Activated CD4-positive, alpha-beta T cell treated with anti-CD3 and anti-CD28 coated beads, Interleukin-2, Interleukin-6, amounts not matched to agents 100 ng/mL and 50 ng/mL, durations not matched to agents 16 hours and 8 hours (primary cell): ENCODE data around the gene SKA1.

ENCODE experiments used
- DNase-seq: peaks from one replicate; pipeline ENCODE4 v3.0.0-alpha.2; 2020

Gene SKA1, protein sequence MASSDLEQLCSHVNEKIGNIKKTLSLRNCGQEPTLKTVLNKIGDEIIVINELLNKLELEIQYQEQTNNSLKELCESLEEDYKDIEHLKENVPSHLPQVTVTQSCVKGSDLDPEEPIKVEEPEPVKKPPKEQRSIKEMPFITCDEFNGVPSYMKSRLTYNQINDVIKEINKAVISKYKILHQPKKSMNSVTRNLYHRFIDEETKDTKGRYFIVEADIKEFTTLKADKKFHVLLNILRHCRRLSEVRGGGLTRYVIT

GRCh38 chr18:50374753-50375391, at the start of gene SKA1:
SKA1 (plus strand) TSS chr18:50375046; CDS start chr18:50375831, 785 bp downstream.
- DNase-seq: peak; percentile 95

GRCh38 chr18:50327983-50328382, 46.9 kb upstream of the SKA1 start:
- no peak for DNase-seq

DNA sequence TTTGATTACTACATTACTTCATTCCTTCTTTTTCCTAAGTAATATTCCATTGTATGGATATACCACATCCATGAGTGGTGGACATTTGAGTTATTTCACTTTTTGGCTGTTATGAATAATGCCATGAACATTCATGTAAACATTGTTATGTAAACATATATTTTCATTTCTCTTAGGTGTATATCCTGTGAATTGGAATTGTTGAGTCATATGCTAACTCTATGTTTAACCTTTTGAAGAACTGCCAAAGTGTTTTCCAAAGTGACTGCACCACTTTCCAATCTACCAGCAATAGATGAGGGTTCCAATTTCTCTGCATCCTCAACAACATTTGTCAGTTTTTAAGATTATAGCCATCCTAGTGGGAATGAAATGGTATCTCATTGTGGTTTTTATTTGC, 44.7 kb upstream of the SKA1 start:
- no peak for DNase-seq

DNA sequence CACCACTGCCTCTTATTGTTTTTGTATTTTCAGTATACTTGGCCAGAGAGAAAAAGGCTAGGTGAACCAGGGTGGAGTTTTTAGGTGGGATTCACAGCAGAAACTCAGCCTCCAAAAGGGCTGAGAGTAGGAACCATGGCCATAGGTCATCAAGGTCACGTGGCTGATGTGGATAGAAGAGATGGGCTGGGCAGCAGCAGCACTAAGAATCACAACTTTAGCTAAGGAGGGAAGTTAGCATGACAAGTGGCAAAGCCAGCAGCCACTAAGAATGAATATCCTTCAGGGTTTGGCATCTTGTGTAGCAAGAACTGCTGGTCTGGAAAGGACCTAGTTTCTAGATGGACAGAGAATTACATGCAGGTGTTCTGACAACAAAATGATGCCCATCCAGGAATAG, 43.2 kb upstream of the SKA1 start:
- DNase-seq: no peak

GRCh38 chr18:50334546-50335152, 40.2 kb upstream of the SKA1 start:
- DNase-seq: no peak

- no peak for DNase-seq
Observed at GRCh38 chr18:50338122-50338521, 36.7 kb upstream of the SKA1 start.

DNA sequence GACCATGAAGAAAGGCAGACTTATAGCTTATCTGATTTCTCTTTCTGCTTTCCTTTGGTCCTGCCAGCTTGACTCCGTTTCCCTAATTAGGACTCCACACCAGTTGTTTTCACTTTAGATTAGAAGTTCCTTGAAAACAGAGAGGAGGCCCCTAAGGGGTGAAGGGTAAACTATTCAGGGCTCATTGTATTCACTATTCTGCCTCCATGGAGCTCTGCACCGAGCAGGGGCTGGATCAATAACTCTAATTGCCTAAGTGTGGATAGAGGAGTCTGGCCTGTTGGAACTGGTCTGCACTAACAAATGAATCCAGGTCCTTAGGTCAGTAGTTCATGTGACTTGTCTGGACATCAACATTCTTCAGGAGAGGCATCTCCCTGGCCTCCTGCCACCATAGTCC, 36.1 kb upstream of the SKA1 start:
- no peak for DNase-seq

DNA sequence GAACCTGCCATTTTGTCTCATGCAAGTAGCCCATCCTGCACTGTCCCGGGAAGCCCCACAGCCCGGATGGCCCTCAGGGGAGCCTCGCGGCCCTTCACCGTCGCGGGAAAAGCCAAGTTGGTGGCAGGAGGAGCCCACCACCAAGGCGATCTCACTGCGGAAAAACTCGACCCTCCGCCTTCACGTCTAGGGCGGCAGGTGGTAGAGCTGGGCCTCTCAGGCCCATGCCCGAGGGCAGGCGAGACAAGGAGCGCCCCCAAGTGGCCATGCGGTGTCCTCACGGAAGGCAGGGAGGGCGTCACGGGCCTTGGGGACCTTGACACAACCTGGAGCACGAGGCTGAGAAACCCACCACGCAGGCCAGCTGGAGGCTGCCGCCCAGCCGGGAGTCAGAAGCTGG, 34.8 kb upstream of the SKA1 start:
- no peak for DNase-seq

DNA sequence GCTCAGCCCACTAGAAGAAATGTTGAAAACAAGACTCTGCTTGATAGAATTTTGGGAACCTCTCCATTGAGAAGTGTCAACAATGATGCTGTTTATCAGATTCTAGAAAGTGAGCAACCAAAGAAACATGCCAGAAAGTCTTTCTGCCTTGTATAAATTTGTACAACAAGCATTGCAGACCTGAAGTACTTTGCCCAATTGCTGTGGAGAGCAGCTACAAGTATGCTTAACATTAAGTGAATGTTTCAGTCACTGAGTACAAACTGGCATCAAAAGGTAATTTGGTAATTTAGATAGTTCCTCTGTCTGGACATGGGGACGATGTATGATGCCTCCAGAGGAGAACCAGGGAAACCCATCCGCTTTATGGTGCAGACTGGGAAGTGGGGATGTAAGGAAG, 33.4 kb upstream of the SKA1 start:
- no peak for DNase-seq

DNA sequence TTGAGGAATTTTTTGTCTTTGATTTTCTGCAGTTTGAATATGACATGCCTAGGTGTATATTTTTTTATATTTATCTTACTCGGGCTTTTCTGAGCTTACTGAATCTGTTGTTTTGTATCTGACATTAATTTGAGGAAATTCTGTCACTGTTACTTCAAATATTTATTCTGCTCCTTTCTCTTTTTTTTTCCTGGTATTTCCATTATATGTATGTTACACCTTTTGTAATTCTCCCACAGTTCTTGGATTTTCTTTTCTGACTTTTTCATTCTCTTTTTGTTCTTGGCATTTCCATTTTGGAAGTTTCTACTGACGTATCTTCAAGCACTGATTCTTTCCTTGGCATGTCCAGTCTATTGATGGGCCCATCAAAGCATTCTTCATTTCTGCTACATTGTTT, 24.1 kb upstream of the SKA1 start:
- no peak for DNase-seq

DNA sequence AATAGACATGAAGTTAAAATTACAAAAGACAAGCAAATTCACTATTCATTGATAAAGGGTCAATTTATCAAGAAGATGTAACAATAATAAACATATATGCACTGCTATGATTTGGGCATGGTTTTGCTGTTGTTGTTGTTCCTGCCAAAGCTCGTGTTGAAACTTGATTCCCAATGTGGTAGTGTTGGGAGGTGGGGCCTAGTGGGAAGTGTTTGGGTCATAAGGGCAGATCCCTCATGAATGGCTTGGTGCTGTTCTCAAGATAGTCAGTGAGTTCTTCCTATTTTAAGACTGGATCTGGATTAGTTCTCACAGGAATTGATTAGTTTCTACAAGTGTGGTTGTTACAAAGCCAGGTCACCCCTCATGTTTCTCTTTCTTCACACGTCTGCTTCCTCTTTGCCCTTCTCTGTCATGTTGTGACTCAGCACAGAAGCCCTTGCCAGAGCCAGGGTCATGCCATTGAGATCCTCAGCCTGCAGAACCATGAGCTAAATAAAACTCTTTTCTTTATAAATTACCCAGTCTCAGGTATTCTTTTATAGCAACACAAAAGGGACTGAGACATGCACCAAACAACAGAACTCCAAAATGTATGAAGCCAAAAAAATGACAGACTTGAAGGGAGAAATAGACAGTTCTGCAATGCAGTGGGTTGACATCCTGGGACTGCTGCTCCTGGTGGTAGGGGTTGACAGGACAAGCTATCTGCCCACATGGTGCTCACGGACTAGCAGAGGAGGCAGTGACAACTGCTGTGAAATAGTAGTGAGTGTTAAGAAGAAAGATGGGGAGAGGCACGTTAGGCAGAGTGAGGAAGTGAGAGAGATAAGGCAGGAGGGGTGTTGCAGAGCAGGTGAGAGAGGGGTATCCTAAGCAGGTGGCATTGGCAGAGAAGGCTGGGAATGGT, 18.6 kb upstream of the SKA1 start:
- peak; percentile 65 for DNase-seq

- no peak for DNase-seq
Observed at GRCh38 chr18:50358844-50359243, 16.0 kb upstream of the SKA1 start.

DNA sequence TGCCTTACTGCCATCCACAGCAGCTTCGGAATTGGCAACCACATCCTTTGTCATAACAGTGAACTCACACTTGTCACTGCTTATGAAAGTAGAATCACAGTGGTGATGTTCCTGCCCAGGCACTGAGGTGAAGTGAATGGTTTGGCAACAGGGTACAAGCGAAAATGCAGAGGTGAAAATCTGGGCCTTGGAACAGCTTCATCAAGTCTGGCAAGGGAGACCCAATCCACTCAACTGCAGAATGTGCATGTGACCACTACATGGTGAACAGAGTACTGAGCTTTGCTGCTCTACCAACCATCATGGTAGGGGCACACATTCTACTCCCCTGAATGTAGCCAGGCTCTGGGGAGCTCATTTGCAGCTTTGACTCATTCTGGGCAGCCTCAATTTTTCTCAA, 15.0 kb upstream of the SKA1 start:
- no peak for DNase-seq

- no peak for DNase-seq
Observed at GRCh38 chr18:50360611-50361010, 14.2 kb upstream of the SKA1 start.

- no peak for DNase-seq
Observed at GRCh38 chr18:50369672-50370071, 5.2 kb upstream of the SKA1 start.

DNA sequence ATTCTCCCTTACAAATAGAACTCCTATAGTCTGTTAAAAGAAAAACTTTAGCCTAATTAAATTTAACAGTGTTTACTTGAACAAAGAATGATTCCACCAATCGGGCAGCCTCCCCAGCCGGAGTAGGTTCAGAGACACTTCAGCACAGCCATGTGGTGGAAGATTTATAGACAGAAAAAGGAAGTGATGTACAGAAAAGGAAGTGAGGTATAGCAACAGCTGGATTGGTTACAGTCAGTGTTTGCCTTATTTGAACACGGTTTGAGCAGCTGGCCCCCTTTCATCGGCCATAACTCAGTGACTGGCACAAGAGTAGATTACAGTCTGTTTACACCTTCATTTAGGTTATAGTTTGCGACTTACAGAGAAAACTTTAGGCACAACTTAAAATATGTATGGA, 2.1 kb upstream of the SKA1 start:
- no peak for DNase-seq

GRCh38 chr18:50373561-50374219, 1.2 kb upstream of the SKA1 start:
- DNase-seq: no peak

DNA sequence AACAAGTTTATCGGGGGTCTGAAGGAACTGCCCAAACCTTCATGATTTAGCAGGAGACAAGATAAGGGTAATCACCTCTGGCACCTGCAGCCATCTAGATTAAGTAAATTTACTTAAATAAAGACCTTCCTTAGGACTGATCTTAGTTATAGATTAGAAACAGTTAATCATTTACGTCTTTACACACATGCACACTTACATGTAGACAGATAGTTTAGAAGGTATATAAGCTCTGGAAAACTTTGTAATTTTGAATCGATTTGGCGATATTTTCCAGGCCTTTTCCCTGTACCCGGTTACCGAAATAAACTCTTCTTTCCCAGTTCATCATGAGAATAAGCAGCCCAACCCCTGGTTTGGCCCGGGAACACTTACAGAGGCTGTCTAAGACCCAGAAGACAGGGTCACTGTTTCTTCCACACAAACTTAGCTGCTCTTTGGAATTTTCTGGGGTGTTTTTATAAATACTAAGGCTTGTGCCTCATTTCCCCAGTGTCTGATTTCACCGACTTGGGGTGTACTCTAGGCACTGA, 560 bp upstream of the SKA1 start:
- no peak for DNase-seq

DNA sequence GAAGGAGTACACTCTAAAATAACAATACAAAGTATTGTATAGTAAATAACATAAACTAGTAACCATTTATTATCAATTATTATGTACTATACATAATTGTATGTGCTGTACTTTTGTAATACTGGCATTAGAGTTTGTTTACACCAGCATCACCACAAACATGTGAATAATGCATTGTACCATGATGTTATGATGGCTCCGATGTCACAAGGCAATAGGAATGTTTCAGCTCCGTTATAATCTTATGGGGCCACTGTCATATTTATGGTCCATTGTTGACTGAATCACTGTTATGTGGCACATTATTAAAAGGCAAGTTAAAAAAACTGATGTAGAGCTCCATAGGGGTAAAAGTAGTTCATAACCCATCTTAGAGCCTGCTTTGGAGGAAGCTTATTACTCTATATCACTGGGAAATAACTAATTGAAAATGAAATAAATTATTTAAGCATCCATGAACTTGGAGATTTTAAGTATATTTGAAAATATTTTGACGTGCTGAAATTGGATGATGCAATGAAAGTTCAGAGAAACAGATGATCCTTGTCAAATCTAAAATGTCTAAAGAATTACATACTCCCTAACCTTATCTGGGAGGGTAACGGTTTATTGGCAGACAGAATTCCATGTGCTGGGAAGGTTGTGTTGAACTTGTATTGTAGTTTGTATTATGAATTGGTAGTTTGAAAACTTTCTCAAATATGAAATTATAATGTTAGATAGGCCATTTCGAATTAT, 2.4 kb downstream of the SKA1 start:
- no peak for DNase-seq

DNA sequence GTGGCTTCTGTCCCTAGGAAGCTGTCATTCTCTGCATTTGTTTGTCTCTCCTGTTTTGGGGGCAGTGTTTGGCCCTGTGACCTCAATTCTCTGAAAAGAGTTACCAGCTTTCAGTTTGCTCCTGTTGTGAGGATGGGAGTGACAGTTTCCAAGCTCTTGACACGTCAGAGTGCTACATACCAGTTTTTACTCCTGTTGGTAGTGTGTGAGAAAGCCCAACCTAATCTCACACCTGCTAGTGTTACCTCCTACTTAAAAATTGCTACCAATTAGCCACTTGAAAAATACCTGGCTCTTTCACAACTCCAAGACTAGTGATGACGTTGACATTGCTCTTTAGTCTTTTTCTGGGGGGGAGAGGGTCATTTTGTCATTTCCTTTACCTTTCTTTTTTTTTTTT, 14.1 kb downstream of the SKA1 start:
- no peak for DNase-seq

DNA sequence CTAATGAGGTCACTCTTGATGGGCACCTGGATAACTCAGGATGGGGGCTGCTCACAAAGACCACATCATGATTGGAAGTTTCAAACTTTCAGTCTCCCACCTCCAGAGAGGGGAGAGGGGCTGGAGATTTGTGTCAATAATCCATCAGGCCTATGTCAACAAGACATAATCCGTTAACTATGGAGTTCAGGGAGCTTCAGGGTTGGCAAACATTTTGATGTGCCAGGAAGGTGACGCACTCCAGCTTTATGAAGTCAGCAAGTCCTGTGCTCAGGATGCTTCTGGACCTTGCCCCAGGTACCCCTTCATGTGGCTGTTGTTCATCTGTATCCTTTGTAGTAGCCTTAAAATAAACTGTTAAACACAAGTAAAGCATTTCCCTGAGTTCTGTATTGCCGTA, 19.0 kb downstream of the SKA1 start:
- DNase-seq: no peak

GRCh38 chr18:50395093-50395492, 20.2 kb downstream of the SKA1 start:
- DNase-seq: no peak
